Thyroid gland (tissue), 4 donors: ENCODE results near the gene TEDC1. TPM values are rescaled to one million over a fixed set of nuclear protein-coding genes. Genes with fewer than 3 reads are reported as not detected.

Source experiments
- DNase-seq, 2 donors: peaks; one replicate each; pipeline ENCODE4 v3.0.0-alpha.2; 2019
- H3K27ac ChIP-seq, 3 donors: fragments of 200-600 bp; sonication (generic); 1 replicate in 2 of 3; 2 replicates in 1 of 3; pipeline ENCODE4 v1.5.1; 2016 to 2019; ENCODE audit warnings: mild to moderate bottlenecking in 1 of 3, moderate library complexity in 1 of 3
- H3K27me3 ChIP-seq: fragments of 200-600 bp; sonication (generic); one replicate; pipeline ENCODE4 v1.5.1; 2019
- H3K36me3 ChIP-seq, 2 donors: fragments of 200-600 bp; sonication (generic); one replicate each; pipeline ENCODE4 v1.5.1; 2016 to 2019
- H3K4me1 ChIP-seq, 2 donors: fragments of 200-600 bp; sonication (generic); one replicate each; pipeline ENCODE4 v1.5.1; 2017 to 2019
- H3K4me3 ChIP-seq, 3 donors: fragments of 200-600 bp; sonication (generic); replicated peaks in 1 of 3; 1 replicate in 2 of 3; 2 replicates in 1 of 3; pipeline ENCODE4 v1.5.1; 2016; ENCODE audit warnings: mild to moderate bottlenecking in 1 of 3
- H3K9me3 ChIP-seq: fragments of 200-600 bp; sonication (generic); one replicate; pipeline ENCODE4 v1.5.1; 2017
- CTCF ChIP-seq, 6 experiments: fragments of 200-600 bp in 3 of 6; fragments of 450-650 bp in 3 of 6; sonication (generic) in 3 of 6; IDR thresholded peaks; one replicate each; pipeline ENCODE4 v1.5.1; 2016 to 2019; ENCODE audit warnings: antibody characterized with exemption in 6 of 6, mild to moderate bottlenecking in 2 of 6, inconsistent platforms in 1 of 6, moderate library complexity in 1 of 6
- POLR2A ChIP-seq, 2 donors: fragments of 450-650 bp; IDR thresholded peaks; one replicate each; pipeline ENCODE4 v1.6.1; 2017; ENCODE audit warnings: antibody characterized with exemption in 2 of 2, mild to moderate bottlenecking in 2 of 2, moderate library complexity in 1 of 2
- WGBS, 2 donors: methylation state at CpG; one replicate each; pipeline ENCODE4 v1.1.5; 2017; 5-methylcytosine and 5-hydroxymethylcytosine counted together
- intact Hi-C: fragments of 100-400 bp; cut with DNase I; formaldehyde crosslinking; loops from one replicate; pipeline ENCODE4 v1.15.1; 2023
- total RNA-seq, 4 donors: library from RNA; depleted of rRNA; stranded (reverse); fragments of >200 nt; gene quantifications; one replicate each; pipeline ENCODE4 v1.2.3, GENCODE V29; 2016

The TEDC1 gene
- total RNA-seq, 4 donors from 2014 or later: 3.4 to 13.9 (median 8.5) TPM

- no peaks in the 10 kb centered on the region for H3K36me3 ChIP-seq
- H3K27ac ChIP-seq: no peak overlapping the region
- peaks cover 0 to 5% of the 10 kb centered on the region in 2 donors for H3K4me1 ChIP-seq
- H3K27me3 ChIP-seq: no peaks in the 10 kb centered on the region
- no peak overlapping the region for H3K4me3 ChIP-seq
- WGBS, 2 donors: 82% methylated on average over 27 to 30 of the region's 34 CpGs
- DNase-seq: no peak
- no peaks in the 10 kb centered on the region for H3K9me3 ChIP-seq
- intact Hi-C loops: no loop called here
- TF ChIP-seq CTCF (IDR thresholded peaks at IDR 0.05) (no peak), POLR2A (IDR thresholded peaks at IDR 0.05) (no peak)
These were observed 45.9 kb downstream of the TEDC1 start for GRCh38 chr14:105536691-105537579.

DNA sequence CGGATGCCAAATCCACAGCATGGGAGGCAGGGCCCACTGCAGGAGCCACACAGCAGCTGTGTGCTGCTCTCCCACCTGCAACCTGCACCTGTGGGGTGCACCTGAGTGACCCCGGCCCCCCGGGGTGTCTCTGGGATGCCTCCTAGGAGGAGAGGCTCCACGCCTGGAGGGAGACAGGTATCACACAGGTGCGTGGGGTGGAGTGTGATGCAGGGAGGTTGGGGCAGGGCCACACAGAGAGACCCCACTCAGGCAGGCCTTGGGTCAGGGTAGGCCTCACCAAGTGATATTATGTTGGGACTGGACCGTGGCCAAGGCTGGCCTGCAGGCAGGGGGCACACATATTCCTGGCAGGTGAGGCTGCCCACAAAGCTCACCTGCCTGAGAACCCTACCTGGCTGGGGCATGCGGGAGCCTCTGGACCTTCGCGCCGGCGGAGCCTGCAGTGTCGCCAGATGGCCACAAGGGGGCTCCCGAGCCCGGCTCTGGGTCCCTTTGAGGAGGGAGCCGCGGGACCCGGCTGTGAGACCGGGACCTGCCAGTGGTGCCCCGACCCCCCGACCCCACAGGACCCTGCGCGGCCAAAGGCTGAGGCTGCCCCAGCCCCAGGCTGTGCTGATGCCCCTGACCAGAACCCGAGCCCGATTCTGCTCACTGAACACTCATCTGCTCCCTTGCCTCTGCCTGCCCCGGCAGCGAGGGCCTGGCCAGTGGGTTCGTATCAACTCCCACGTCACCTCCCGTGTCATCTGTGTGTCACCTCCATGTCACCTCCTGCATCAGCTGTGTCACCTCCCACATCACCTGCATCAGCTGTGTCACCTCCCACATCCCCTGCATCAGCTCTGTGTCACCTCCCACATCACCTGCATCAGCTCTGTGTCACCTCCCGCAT, 46.8 kb downstream of the TEDC1 start:
- peak; percentile 56 to 59 for DNase-seq
- Histone ChIP-seq H3K36me3 (no peaks in the 10 kb centered on the region), H3K4me1 (peaks cover 0 to 5% of the 10 kb centered on the region in 2 donors), H3K4me3 (no peak overlapping the region), H3K9me3 (no peaks in the 10 kb centered on the region), H3K27me3 (no peaks in the 10 kb centered on the region), H3K27ac (no peak overlapping the region)
- TF ChIP-seq CTCF (IDR thresholded peaks at IDR 0.05): peak; percentile 64 to 98 (median 86)
- TF ChIP-seq POLR2A (IDR thresholded peaks at IDR 0.05): no peak
- intact Hi-C loops: no loop called here
- 37 to 44% methylated on average over 8 to 13 of the region's 30 CpGs for WGBS, 2 donors

GRCh38 chr14:105538481-105539049, 47.5 kb downstream of the TEDC1 start:
- intact Hi-C loops: no loop called here
- no peaks in the 10 kb centered on the region for H3K9me3 ChIP-seq
- H3K27me3 ChIP-seq: no peaks in the 10 kb centered on the region
- TF ChIP-seq CTCF (IDR thresholded peaks at IDR 0.05) (no peak), POLR2A (IDR thresholded peaks at IDR 0.05) (no peak)
- no peak overlapping the region for H3K27ac ChIP-seq
- H3K4me3 ChIP-seq: no peak overlapping the region
- DNase-seq: no peak
- H3K36me3 ChIP-seq: no peaks in the 10 kb centered on the region
- 87 to 92% methylated on average over 13 to 23 of the region's 23 CpGs for WGBS, 2 donors
- H3K4me1 ChIP-seq: peaks cover 0 to 5% of the 10 kb centered on the region in 2 donors

DNA sequence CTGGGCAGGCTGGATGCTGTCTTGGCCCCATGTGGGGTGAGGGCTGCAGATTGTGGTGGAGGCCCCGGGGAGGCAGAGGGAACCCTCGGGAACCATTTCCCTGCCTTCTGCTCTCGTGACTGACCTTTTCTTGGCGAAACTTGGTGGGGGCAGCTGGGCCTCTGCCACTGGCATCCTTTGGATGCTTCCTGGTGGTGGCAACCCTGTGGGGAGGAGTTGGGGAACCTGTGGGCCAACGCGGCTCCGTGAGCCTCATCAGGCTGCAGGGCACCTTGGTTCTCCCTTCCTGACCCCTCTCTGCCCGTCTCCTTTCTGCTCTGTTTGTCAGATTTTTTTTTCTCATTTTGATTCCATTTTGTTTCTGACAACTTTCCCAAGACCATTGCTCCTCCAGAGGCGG, 49.8 kb downstream of the TEDC1 start:
- DNase-seq: no peak
- no peaks in the 10 kb centered on the region for H3K9me3 ChIP-seq
- WGBS, 2 donors: 86 to 87% methylated on average over 9 of the region's 9 CpGs
- H3K27me3 ChIP-seq: no peaks in the 10 kb centered on the region
- no peak overlapping the region for H3K4me3 ChIP-seq
- TF ChIP-seq CTCF (IDR thresholded peaks at IDR 0.05) (no peak), POLR2A (IDR thresholded peaks at IDR 0.05) (no peak)
- peaks cover 0 to 5% of the 10 kb centered on the region in 2 donors for H3K4me1 ChIP-seq
- H3K27ac ChIP-seq: no peak overlapping the region
- no peaks in the 10 kb centered on the region for H3K36me3 ChIP-seq
- intact Hi-C loops: no loop called here
